Measurements from ENCODE around the gene VSTM2L.

DNA sequence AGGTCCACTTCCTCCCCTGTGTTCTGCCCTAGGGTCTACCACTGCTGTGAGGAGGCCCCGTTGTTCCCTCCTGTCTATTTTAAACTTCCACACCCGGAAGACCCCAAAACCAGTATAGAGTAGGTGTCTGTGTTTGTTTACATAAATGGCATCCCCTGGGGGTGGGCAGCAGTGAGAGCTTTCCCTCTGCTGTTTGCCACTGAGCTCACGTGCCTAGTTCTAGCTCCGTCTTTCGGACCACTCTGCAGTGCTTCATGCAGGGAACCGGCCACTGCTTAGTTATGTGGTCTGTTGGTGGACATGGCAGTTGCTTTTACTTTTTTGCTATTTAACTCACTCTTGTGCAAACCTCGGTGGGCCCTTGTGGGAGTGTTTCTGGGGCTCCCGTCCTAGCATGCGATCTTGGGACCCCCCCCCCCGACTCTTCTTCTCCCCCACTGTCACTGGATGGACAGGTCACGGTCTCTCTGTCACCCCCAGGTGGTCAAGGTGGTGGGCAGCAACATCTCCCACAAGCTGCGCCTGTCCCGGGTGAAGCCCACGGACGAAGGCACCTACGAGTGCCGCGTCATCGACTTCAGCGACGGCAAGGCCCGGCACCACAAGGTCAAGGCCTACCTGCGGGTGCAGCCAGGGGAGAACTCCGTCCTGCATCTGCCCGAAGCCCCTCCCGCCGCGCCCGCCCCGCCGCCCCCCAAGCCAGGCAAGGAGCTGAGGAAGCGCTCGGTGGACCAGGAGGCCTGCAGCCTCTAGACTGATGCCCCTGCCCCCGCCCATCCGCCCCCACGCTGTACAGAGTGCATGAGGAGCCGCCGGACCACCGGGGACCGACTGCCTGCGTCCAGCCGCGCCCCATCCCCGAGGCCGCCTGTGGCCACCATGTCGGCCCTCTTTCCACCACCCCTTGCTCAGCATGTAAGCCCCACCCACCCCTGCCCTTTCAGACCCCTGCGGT is 40.9 kb downstream of the VSTM2L start:
- TF ChIP-seq, protein P1, sequence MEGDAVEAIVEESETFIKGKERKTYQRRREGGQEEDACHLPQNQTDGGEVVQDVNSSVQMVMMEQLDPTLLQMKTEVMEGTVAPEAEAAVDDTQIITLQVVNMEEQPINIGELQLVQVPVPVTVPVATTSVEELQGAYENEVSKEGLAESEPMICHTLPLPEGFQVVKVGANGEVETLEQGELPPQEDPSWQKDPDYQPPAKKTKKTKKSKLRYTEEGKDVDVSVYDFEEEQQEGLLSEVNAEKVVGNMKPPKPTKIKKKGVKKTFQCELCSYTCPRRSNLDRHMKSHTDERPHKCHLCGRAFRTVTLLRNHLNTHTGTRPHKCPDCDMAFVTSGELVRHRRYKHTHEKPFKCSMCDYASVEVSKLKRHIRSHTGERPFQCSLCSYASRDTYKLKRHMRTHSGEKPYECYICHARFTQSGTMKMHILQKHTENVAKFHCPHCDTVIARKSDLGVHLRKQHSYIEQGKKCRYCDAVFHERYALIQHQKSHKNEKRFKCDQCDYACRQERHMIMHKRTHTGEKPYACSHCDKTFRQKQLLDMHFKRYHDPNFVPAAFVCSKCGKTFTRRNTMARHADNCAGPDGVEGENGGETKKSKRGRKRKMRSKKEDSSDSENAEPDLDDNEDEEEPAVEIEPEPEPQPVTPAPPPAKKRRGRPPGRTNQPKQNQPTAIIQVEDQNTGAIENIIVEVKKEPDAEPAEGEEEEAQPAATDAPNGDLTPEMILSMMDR (IDR thresholded peaks at IDR 0.05; ENCODE audit: low read depth, low read length): no peak
- no peak for TF ChIP-seq POLR2A (IDR thresholded peaks at IDR 0.05; ENCODE audit: extremely low read depth, insufficient read length)
